Astrocyte (in vitro differentiated cells and primary cell): ENCODE results near the gene TENM4.

Experiments used
- CTCF ChIP-seq: IDR thresholded peaks from 2 replicates; pipeline ENCODE4 v1.5.1; 2011; ENCODE audit warnings: low read depth, mild to moderate bottlenecking, inconsistent platforms, low read length, moderate library complexity; ENCODE audit not compliant: insufficient read depth
- EZH2 ChIP-seq: IDR thresholded peaks from 2 replicates; pipeline ENCODE4 v1.6.1; 2012; ENCODE audit warnings: mild to moderate bottlenecking, low read length, inconsistent platforms; ENCODE audit not compliant: insufficient read depth

- TF ChIP-seq CTCF (no peak), EZH2 (no peak)
Measured at GRCh38 chr11:79262221-79262620, 178.6 kb downstream of the TENM4 start.
